ENCODE measurements around the gene NPNT. TPM values are rescaled to one million over a fixed set of nuclear protein-coding genes. Genes with fewer than 3 reads are reported as not detected.
A peak's percentile ranks its signal among the peaks of the same experiment; 100 is the strongest.

Gene NPNT
- total RNA-seq, 1 donor from 2014 or later = not detected

GRCh38 chr4:105896984-105897775, 1.9 kb downstream of the NPNT start:
- H3K27me3 Mint-ChIP-seq (ENCODE audit: insufficient read depth, low read depth) = peaks cover 62% of the 10 kb centered on the region
- Histone ChIP-seq H3K27me3 (peaks cover 98% of the 10 kb centered on the region), H4K20me1 (ENCODE audit: low read depth) (peaks cover 4% of the 10 kb centered on the region), H3K79me2 (ENCODE audit: low read depth) (no peaks in the 10 kb centered on the region), H3K4me2 (no peak overlapping the region), H3K9me3 (ENCODE audit: low read depth) (no peaks in the 10 kb centered on the region), H3F3A (ENCODE audit: low read depth) (peaks cover 3% of the 10 kb centered on the region), H3K4me1 (peaks cover 3% of the 10 kb centered on the region), H2AFZ (replicated peaks) (no peak overlapping the region), H3K36me3 (no peaks in the 10 kb centered on the region), H3K27ac (no peak overlapping the region), H3K9ac (no peak overlapping the region), H3K4me3 (peak overlapping the region; percentile 72)
- H3K9me3 Mint-ChIP-seq = no peaks in the 10 kb centered on the region
- H3K4me3 Mint-ChIP-seq = peak overlapping the region; percentile 81
- no peak overlapping the region for H3K27ac Mint-ChIP-seq
- peaks cover 4% of the 10 kb centered on the region for H3K4me1 Mint-ChIP-seq
- H3K36me3 Mint-ChIP-seq = no peaks in the 10 kb centered on the region
- DNase-seq (ENCODE audit: low spot score) = no peak
- no peak for TF ChIP-seq EZH2phosphoT487 (IDR thresholded peaks at IDR 0.05)
- TF ChIP-seq, protein P1, sequence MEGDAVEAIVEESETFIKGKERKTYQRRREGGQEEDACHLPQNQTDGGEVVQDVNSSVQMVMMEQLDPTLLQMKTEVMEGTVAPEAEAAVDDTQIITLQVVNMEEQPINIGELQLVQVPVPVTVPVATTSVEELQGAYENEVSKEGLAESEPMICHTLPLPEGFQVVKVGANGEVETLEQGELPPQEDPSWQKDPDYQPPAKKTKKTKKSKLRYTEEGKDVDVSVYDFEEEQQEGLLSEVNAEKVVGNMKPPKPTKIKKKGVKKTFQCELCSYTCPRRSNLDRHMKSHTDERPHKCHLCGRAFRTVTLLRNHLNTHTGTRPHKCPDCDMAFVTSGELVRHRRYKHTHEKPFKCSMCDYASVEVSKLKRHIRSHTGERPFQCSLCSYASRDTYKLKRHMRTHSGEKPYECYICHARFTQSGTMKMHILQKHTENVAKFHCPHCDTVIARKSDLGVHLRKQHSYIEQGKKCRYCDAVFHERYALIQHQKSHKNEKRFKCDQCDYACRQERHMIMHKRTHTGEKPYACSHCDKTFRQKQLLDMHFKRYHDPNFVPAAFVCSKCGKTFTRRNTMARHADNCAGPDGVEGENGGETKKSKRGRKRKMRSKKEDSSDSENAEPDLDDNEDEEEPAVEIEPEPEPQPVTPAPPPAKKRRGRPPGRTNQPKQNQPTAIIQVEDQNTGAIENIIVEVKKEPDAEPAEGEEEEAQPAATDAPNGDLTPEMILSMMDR (IDR thresholded peaks at IDR 0.05) = no peak
- TF ChIP-seq EZH2 (IDR thresholded peaks at IDR 0.05) = no peak

DNA sequence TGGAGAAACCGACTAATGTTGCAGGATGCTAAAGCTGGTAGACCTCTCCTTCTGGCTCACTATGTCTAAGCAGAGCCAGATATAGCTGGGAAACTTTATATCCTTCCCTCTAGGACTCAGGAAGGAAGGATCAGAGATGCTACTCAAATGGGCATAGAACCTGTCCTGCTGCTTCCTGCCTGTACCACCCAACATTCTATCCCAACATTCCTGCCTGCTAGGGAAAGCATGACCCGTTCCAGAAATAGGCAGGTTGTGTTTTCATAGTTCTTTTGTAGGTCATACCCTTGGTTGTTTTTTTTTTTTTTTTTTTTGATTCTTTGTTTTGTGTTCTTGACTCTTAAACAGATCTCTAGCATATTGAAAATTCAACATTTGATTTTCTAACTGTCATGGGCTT, 5.3 kb downstream of the NPNT start:
- no peak overlapping the region for H3K27ac ChIP-seq
- no peaks in the 10 kb centered on the region for H3F3A ChIP-seq (ENCODE audit: low read depth)
- H3K27me3 ChIP-seq = peaks cover 64% of the 10 kb centered on the region
- no peaks in the 10 kb centered on the region for H3K9me3 ChIP-seq (ENCODE audit: low read depth)
- Mint-ChIP-seq H3K27ac (no peak overlapping the region), H3K4me3 (no peak overlapping the region), H3K27me3 (ENCODE audit: insufficient read depth, low read depth) (peaks cover 40% of the 10 kb centered on the region), H3K4me1 (peaks cover 4% of the 10 kb centered on the region), H3K9me3 (no peaks in the 10 kb centered on the region), H3K36me3 (no peaks in the 10 kb centered on the region)
- no peak for TF ChIP-seq EZH2phosphoT487 (IDR thresholded peaks at IDR 0.05)
- TF ChIP-seq, protein P1 (IDR thresholded peaks at IDR 0.05) = no peak
- no peak for TF ChIP-seq EZH2 (IDR thresholded peaks at IDR 0.05)
- H3K4me1 ChIP-seq = peaks cover 3% of the 10 kb centered on the region
- H3K9ac ChIP-seq = no peak overlapping the region
- DNase-seq (ENCODE audit: low spot score) = no peak
- no peak overlapping the region for H3K4me2 ChIP-seq
- H3K4me3 ChIP-seq = no peak overlapping the region
- no peaks in the 10 kb centered on the region for H3K36me3 ChIP-seq
- peaks cover 4% of the 10 kb centered on the region for H4K20me1 ChIP-seq (ENCODE audit: low read depth)
- no peaks in the 10 kb centered on the region for H3K79me2 ChIP-seq (ENCODE audit: low read depth)
- H2AFZ ChIP-seq (replicated peaks) = no peak overlapping the region

- H3K27me3 ChIP-seq = peaks cover 42% of the 10 kb centered on the region
- H3K79me2 ChIP-seq (ENCODE audit: low read depth) = no peaks in the 10 kb centered on the region
- H4K20me1 ChIP-seq (ENCODE audit: low read depth) = no peaks in the 10 kb centered on the region
- H3K4me2 ChIP-seq = no peak overlapping the region
- TF ChIP-seq, protein P1 (IDR thresholded peaks at IDR 0.05) = no peak
- TF ChIP-seq EZH2 (IDR thresholded peaks at IDR 0.05) = no peak
- no peak for TF ChIP-seq EZH2phosphoT487 (IDR thresholded peaks at IDR 0.05)
- no peaks in the 10 kb centered on the region for H3K9me3 Mint-ChIP-seq
- no peaks in the 10 kb centered on the region for H3K36me3 Mint-ChIP-seq
- H3K9me3 ChIP-seq (ENCODE audit: low read depth) = no peaks in the 10 kb centered on the region
- no peak for DNase-seq (ENCODE audit: low spot score)
- H3K27ac ChIP-seq = no peak overlapping the region
- H3K4me3 ChIP-seq = no peak overlapping the region
- no peak overlapping the region for H3K27ac Mint-ChIP-seq
- no peaks in the 10 kb centered on the region for H3K4me1 Mint-ChIP-seq
- peaks cover 20% of the 10 kb centered on the region for H3K27me3 Mint-ChIP-seq (ENCODE audit: insufficient read depth, low read depth)
- H2AFZ ChIP-seq (replicated peaks) = no peak overlapping the region
- H3F3A ChIP-seq (ENCODE audit: low read depth) = no peaks in the 10 kb centered on the region
- no peak overlapping the region for H3K9ac ChIP-seq
- H3K4me1 ChIP-seq = no peaks in the 10 kb centered on the region
- H3K4me3 Mint-ChIP-seq = no peak overlapping the region
- no peaks in the 10 kb centered on the region for H3K36me3 ChIP-seq
Measured at GRCh38 chr4:105902550-105903262, 7.4 kb downstream of the NPNT start.

Data from neural progenitor cell (in vitro differentiated cells).